HG03432 (cell line): ENCODE data around the gene ERVW-1.
"Not testable (repeated sequence)": the region's sequence is repeated elsewhere in the genome, so short reads cannot be mapped to it uniquely, and the experiment has no call there.

Source experiments
- ATAC-seq: cut with Tn5 transposase; IDR thresholded peaks from one replicate; pipeline ENCODE4 v1.9.1; 2021; ENCODE audit warnings: mild to moderate bottlenecking, moderate library complexity; ENCODE audit not compliant: unreplicated experiment

ERVW-1 gene, protein sequence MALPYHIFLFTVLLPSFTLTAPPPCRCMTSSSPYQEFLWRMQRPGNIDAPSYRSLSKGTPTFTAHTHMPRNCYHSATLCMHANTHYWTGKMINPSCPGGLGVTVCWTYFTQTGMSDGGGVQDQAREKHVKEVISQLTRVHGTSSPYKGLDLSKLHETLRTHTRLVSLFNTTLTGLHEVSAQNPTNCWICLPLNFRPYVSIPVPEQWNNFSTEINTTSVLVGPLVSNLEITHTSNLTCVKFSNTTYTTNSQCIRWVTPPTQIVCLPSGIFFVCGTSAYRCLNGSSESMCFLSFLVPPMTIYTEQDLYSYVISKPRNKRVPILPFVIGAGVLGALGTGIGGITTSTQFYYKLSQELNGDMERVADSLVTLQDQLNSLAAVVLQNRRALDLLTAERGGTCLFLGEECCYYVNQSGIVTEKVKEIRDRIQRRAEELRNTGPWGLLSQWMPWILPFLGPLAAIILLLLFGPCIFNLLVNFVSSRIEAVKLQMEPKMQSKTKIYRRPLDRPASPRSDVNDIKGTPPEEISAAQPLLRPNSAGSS

DNA sequence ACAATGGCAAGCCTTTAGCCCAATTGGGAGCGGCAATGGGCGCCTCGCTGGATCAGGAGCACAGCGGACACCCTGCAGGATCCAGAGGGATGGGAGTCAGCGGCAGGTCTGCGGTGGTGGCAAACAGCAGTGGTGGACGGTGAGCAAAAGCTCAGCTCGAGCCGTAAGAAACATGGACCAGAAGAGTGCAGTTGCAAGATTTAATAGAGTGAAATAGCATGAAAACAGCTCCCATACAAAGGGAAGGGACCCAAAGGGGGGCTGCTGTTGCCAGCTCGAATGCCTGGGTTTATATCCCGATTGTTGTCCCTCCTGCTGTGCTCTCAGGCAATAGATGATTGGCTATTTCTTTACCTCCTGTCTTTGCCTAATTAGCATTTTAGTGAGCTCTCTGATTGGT is at the start of gene ERVW-1:
ERVW-1 (minus strand) TSS at position 266 of the 400 bp plus-strand sequence. CDS start 7,565 bp downstream, outside the sequence.
- not testable (repeated sequence) for ATAC-seq

DNA sequence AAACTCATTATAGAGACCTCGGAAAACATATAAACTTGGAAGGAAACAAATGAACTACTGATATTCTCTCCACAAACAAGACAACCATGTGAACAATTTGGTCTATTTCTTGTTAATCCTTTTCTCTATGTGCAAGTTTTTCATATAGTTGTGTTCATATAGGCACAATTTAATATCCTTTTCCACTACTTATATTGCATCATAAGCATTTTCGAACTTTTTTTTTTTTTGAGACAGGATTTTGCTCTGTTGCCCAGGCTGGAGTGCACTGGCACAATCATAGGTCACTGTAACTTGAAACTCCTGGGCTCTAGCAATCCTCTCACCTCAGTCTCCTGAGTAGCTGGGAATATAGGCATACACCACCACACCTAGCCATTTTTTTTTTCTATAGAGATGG is 45.4 kb upstream of the ERVW-1 start:
- no peak for ATAC-seq

DNA sequence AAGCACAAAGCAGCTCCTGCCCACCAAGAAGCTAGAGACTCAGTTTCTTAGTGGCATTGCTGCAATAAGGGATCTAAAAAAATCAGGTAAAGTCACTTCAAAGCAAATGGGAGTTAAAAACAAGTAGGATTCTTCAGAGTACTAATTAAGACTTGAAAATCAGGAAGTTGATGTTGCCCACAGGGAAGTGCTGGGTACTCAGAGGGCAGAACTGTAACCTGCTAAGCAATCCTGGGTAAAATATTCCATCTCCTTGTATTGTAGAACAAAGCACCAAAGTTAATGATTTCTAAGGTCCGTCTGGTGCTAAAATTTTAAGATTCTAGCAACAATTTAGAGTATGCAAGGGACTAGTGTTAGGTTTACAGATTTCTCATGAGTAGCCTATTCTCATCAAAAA is 42.3 kb upstream of the ERVW-1 start:
- ATAC-seq, result no peak

DNA sequence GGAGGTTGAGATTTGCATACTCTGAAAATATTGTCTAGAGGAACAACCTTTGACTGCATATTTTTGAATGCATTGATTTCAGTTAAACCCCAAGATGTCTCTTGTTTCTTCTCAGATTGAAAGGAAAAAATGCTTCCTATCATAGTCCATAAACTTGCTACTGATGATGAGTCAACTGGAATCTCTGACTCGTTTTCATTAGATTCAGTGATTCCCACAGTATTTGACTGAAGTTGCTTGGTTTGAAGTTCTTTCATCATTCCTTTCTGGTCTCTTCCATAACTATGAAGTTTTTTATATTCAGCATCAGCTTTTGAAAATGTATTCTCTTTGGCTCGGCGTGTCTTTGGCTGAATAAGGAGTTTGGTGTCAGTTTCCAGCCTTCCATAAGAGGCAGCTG is 39.9 kb upstream of the ERVW-1 start:
- no peak for ATAC-seq

DNA sequence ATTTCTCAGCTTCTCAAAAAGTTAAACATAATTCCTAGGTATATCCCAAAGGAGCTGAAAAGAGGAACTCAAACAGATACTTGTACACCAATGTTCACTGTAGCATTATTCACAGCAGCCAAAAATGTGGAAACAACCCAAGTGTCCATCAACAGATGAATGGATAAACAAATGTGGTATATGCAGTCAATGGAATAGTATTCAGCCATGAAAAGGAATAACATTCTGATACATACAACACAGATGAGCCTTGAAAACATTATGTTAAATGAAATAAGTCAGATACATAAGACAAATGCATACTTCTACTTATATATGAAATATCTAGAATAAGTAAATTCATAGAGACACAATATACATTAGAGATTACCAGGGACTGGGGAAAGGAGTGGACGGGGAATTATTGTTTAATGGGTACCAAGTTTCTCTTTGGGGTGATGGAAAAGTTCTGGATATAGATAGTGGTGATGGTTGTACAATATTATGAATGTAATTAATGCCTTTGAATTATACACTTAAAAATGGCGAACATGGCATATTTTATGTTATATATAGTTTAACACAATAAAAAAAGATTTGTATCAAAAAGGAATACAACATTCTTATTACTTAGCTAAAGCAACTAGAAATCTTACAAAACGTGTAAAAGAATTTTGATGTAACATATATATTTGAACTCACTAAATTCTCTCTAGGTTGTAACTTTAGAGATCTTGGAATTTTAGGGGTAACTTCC is 35.6 kb upstream of the ERVW-1 start:
- ATAC-seq, result no peak

DNA sequence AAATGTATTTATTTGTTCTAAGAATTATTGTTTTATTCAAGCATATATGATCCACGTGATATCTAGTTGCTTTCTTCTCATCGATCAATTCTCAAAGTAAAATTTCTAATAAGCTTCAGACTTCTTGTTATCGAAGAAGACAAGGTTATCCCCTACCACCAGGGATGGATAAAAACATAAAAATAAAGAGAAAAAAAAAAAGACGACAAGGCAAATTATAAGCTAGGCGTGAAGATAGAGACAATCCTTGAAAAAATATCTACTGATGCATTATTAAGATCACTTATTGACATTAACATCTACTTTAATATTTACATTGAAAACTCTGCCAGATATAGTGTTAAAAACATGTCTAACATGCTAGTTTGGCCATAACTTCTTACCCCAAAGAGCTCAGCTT is 31.2 kb upstream of the ERVW-1 start:
- ATAC-seq, result no peak

DNA sequence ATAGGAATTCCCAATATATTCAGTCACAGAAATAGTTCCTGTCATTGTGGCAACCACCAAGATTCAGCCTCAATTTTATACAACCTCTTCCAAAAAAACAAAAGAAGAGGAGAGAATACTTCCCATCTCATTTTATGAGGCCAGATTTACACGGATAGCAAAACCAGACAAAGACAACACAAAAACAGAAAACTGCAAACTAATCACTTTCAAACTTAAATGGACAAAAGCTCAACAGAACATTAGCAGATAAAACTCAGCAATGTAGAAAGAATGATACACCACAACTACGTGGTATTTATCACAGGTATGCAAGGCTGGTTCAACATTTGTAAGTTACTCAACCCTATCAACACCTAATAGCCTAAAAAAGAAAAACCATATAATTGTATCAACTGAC is 28.6 kb upstream of the ERVW-1 start:
- no peak for ATAC-seq

DNA sequence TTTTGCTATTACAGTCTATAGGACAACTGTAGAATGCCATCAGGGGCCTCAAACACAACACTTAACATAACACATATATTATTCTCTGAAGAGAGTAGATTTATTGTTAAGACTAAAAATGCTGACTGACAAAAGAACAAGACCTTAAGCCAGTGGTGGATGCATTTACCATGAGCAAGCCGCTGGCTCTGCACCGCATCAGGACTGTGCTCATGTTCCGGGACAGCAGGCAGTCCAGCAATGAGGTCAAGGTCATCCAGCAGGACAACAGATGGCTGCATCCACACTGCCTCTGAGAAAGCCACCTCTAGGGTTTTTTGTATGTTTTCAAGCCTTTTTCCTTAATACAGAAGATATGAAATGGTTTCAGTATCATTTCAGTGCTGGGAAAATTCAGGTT is 26.8 kb upstream of the ERVW-1 start:
- no peak for ATAC-seq

DNA sequence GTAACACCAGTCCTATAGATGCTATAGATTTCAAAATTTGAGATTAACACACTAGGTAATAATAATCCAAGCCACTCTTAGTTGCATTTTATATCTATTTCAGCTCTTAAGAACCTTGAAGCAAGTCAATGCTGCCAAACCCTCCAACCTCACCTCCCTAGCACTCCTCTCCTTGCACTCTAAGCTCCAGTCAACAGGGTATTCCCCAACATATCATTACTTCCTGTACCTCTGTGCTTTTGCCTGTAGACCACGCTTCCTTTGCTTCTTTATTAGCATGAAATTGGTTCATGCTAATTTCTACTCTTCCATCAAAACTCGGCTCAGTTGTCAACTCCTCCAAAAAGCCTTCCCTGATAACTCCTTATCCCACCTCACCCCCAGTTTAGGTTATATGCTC is 26.0 kb upstream of the ERVW-1 start:
- no peak for ATAC-seq

DNA sequence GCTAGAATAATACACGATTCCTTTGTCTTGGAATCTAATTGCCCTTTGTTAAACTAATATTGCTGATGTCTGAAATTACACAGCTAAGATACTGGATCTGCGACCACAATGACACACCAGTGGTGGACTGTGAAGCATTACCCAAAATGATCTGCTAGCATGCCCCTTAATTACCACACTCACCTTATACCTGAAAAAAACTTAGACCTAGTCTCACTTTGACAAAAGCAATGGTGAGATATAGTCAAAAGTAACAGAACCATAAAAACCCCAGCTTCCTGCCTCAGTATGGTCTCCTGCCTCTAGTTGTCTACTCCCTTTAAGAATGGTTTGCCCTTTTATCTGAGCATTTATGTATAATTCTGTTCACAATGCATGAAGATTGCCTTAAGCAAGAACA is 20.8 kb upstream of the ERVW-1 start:
- no peak for ATAC-seq

DNA sequence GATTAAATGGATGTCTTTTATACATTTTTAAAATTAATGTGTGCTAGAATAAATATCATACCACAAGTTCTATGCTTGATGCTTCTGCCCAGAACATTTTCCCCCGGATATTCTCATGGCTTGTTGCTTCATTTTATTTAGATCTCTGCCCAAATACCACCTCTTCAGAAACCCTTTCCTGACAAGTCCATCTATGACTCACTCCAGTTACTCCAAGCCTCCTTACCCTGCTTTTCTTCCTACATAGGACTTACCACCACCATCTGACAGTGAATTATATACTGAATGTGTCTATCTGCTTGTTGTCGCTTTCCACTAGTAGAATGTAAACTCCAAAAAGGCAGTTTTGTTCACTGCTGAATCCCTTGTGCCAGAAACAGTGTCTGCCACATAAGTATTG is 19.1 kb upstream of the ERVW-1 start:
- ATAC-seq, result no peak

DNA sequence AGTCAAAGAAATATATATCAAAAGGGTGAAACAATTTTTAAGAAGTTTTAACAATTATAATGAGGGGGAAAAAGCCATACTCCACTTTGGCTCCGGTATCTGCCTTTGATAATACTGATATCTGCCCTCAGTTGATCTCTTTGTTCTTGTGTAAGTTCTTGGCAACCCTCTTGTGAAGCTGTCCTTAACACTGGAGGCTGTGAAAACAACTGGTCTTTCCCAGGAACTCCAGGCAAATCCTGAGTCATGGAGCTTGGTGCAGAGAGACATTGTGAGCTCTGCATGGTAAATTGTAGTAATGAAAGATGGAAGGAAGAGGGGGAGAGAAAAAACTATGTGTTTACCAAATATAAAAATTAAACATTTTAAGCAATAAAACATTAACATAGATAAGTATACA is 11.9 kb upstream of the ERVW-1 start:
- no peak for ATAC-seq

DNA sequence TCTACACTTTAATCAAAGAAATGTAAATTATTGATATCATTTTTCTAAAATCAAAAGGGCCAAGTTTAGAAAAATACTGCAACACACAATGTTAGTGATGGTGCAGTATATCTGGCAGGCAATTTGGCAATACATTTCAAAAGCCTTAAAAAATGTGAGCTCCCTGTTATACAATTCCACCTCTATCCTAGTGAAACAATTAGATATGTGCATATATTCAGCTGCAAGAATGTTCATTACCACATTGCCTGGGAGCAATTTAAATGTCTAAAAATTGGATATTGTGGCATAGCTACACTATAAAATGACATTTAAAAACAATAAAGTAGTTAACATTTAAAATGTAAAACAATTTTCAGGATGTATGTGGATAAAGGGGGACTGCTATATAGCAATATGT is 10.1 kb upstream of the ERVW-1 start:
- no peak for ATAC-seq

DNA sequence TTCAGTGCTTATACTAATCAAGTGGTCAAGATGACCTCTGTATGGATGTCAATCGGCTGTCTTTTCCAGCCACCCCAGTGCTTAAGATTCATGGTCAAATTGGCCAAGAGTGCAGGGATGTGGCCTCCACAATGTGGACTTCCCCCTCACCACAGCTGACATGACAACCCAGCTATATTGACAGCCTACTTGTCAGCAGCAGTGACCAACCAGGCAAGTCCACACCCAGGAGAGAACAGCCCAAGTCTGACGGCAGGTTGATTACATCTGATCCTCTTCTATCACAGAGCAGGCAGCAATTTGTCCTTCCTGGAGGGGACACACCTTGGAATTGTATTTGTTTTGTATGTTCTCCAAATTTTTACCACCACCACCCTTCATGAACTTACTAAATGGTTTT is 8.2 kb upstream of the ERVW-1 start:
- ATAC-seq, result no peak

DNA sequence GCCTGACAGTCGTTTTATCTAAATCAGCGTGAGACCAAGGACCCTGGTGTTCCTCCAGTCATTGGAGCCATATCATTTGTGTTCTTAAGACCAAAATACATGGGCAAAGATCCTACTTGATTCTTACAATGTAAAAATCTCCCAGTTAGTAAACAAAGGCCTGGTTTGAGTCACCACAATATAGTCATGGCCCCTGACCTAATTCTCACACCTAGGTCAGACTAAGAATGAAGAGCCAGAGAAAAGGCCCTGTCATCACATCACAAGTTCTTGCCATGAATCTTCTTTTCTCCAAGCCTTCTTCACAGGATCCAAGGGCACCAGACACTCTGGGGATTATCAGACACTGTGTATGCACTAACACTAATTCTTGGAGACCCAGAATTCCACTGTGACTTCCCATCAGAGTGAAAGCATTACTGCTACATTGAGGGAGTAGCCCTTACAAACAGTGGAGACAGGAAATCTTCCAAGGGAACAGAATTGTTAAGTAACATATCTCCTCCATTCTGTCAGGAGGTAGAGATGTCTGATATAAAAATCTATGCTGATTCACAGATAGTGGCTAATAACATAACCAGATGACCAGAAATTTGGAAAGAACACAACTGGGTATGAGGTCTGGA is 7.6 kb upstream of the ERVW-1 start:
- ATAC-seq, result no peak

DNA sequence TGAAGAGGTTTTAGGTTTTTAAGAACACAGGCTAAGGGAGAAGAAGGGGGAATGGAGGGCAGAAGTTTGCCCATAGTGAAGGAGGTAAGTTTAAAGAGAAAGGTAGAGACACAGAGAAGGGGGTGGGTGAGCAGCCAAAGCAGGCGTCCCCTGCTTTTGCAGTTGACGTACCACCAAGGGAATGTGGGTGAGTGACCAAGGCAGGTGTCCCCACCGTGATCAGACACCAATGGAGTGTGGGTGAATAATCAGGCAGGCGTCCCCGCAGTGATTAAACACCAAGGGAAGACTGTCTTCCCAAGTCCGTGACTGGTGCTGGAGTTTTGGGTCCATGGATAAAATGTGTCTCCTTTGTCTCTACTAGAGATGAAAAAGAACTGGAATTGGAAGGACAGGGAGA is 6.5 kb upstream of the ERVW-1 start:
- ATAC-seq, result not testable (repeated sequence)

DNA sequence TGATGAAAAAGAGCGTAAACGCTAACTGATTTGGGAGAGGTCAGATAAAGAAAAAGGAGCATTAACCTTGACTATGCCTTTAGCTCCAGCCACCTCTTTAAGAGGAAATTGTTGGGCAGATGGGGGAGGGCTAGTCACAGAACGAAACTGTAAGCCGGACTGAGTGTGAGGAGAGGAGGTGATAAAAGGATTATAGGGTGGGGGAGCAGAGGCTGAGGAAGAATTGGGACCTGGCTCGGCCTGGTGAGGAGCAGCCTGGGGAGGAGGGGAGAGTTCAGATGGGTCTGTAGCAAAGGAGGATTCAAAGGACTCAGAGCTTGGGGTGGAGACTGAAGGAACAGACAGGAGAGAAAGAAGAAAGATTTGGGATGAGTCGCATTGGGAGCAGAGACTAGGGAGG is 5.9 kb upstream of the ERVW-1 start:
- not testable (repeated sequence) for ATAC-seq

DNA sequence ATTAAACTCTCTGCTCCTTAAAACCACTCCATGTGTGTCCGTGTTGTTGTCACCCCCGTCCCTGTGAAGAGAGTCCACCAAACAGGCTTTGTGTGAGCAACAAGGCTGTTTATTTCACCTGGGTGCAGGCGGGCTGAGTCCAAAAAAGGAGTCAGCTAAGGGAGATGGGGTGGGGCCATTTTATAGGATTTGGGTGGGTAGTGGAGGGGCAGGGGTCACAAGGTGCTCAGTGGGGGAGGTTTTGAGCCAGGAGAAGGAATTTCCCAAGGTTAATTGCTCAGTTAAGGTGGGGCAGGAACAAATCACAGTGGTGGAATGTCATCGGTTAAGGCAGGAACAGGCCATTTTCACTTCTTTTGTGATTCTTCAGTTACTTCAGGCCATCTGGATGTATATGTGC is 1.4 kb upstream of the ERVW-1 start:
- not testable (repeated sequence) for ATAC-seq

DNA sequence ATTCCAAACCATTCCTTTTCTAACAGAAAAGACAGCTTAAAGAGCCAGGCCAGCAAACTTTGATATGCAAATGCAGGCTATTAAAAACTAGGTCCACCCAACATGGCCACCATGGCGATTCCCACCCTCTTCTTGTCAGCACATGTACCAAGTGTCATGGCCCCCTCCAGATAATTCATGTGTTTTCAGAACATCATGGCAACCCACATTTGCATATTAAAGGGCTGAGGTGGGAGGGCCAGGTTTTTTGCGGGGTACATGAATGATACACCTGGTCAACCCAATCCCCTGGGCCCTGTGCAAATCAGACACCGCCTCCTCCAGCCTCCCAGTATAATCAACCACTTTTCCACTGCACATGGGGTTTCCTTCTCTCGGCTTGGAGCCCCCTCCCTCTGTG is 965 bp upstream of the ERVW-1 start:
- ATAC-seq, result no peak

DNA sequence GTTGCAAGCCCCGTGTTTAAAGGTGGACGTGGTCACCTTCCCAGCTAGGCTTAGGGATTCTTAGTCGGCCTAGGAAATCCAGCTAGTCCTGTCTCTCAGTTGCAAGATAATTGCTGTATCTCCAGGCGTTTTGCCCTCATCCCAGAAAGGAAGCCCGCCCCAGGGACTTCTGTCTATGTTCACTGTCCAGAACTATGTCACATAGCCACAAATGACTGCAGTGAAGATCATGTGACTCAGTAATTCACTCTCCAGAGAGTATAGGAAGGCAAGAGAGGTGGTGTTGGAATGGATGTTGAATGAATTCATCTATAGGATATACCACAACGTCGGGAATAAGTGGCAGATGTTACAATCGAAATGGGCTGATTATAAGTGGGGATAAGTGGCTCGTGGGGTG is 349 bp upstream of the ERVW-1 start:
- no peak for ATAC-seq

DNA sequence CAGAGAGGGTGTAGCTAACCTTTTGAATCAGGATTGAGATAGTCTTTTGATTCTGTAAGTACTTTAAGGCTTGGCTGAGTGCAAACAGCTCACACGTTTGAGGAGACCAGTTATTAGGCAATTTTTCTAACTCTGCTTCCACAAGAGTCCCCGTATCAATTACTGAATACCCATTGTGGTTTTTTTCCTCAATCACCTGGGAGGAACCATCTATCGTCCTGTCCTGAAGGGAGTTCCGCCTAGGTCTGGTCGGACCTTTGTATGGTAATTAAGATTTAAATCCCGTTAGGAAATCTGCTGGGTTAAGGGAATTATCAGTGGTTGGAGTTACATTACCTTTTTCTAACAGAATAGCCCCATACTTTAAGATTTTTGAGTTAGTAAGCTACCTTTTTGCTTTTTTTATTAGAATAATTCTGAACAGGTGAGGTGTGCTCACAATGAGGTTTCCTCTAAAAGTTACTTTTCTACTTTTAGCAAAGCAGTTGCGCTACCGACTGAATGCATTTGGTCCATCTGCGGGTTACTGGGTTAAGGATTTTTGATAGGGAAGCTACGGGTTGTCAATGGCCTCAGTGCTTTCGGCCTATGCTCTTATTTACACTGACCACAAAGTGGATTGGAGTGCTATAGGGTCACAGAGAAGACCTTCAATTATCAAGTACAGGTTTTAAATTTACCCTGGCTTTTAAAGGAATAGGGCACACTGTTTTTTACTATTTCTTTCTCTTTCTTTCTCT is 1.7 kb downstream of the ERVW-1 start:
- ATAC-seq, result not testable (repeated sequence)
